H9 (cell line): ENCODE data around the gene SLC33A1. TPM values are rescaled to one million over a fixed set of nuclear protein-coding genes. Genes with fewer than 3 reads are reported as not detected.
A peak's percentile ranks its signal among the peaks of the same experiment; 100 is the strongest.

ENCODE experiments used
- DNase-seq: peaks from one replicate; pipeline ENCODE4 v3.0.0-alpha.2; 2017
- H2AFZ ChIP-seq: one replicate; pipeline ENCODE4 v1.6.1; 2013; ENCODE audit warnings: mild to moderate bottlenecking, low read length, control low read depth, moderate library complexity
- H2AK5ac ChIP-seq: 2 replicates; pipeline ENCODE4 v1.6.1; 2013; ENCODE audit warnings: low read length, control low read depth, mixed read lengths; ENCODE audit not compliant: insufficient read length
- H2BK120ac ChIP-seq: one replicate; pipeline ENCODE4 v1.6.1; 2013; ENCODE audit warnings: low read depth, mild to moderate bottlenecking, low read length, control low read depth, inconsistent platforms; ENCODE audit not compliant: poor library complexity, severe bottlenecking
- H2BK12ac ChIP-seq: 2 replicates; pipeline ENCODE4 v1.6.1; 2013; ENCODE audit warnings: low read length, control low read depth, mixed read lengths, low read depth; ENCODE audit not compliant: insufficient read length
- H2BK15ac ChIP-seq: 2 replicates; pipeline ENCODE4 v1.6.1; 2013; ENCODE audit warnings: low read depth, low read length, control low read depth
- H2BK20ac ChIP-seq: one replicate; pipeline ENCODE4 v1.6.1; 2013; ENCODE audit warnings: low read depth, mild to moderate bottlenecking, low read length, control low read depth, inconsistent platforms; ENCODE audit not compliant: poor library complexity, severe bottlenecking
- H2BK5ac ChIP-seq: 2 replicates; pipeline ENCODE4 v1.6.1; 2013; ENCODE audit warnings: low read length, control low read depth, mixed read lengths; ENCODE audit not compliant: insufficient read length
- H3K14ac ChIP-seq: 2 replicates; pipeline ENCODE4 v1.6.1; 2013; ENCODE audit warnings: low read length, control low read depth; ENCODE audit not compliant: insufficient read depth
- H3K18ac ChIP-seq: 2 replicates; pipeline ENCODE4 v1.6.1; 2013; ENCODE audit warnings: low read depth, mild to moderate bottlenecking, mixed read lengths, low read length, control low read depth; ENCODE audit not compliant: insufficient read length
- H3K23ac ChIP-seq: 2 replicates; pipeline ENCODE4 v1.6.1; 2013; ENCODE audit warnings: low read length, control low read depth, mixed read lengths, low read depth; ENCODE audit not compliant: insufficient read length
- H3K23me2 ChIP-seq: 2 replicates; pipeline ENCODE4 v1.6.1; 2013; ENCODE audit warnings: low read depth, mild to moderate bottlenecking, mixed read lengths, low read length, control low read depth; ENCODE audit not compliant: insufficient read length, poor library complexity, severe bottlenecking
- H3K27ac ChIP-seq: 2 replicates; pipeline ENCODE4 v1.5.1; 2013; ENCODE audit warnings: low read length, control low read depth, mixed read lengths, low read depth; ENCODE audit not compliant: insufficient read length
- H3K27me3 ChIP-seq: 2 replicates; pipeline ENCODE4 v1.6.1; 2013; ENCODE audit warnings: low read length, control low read depth, inconsistent platforms; ENCODE audit not compliant: insufficient read depth
- H3K4ac ChIP-seq: 2 replicates; pipeline ENCODE4 v1.6.1; 2013; ENCODE audit warnings: low read depth, mild to moderate bottlenecking, control low read depth, inconsistent platforms, low read length, moderate library complexity
- H3K4me1 ChIP-seq: 2 replicates; pipeline ENCODE4 v1.6.1; 2013; ENCODE audit warnings: low read length, control low read depth, inconsistent platforms; ENCODE audit not compliant: insufficient read depth
- H3K4me2 ChIP-seq: 2 replicates; pipeline ENCODE4 v1.6.1; 2013; ENCODE audit warnings: low read length, control low read depth, mixed read lengths; ENCODE audit not compliant: insufficient read length, insufficient read depth
- H3K56ac ChIP-seq: 2 replicates; pipeline ENCODE4 v1.6.1; 2013; ENCODE audit warnings: low read depth, mild to moderate bottlenecking, mixed read lengths, low read length, control low read depth; ENCODE audit not compliant: insufficient read length
- H3K79me1 ChIP-seq: 2 replicates; pipeline ENCODE4 v1.6.1; 2013; ENCODE audit warnings: low read depth, mild to moderate bottlenecking, moderate library complexity, low read length, control low read depth, inconsistent platforms; ENCODE audit not compliant: insufficient read depth, poor library complexity, severe bottlenecking
- H3K79me2 ChIP-seq: 2 replicates; pipeline ENCODE4 v1.6.1; 2013; ENCODE audit warnings: low read length, control low read depth, inconsistent platforms; ENCODE audit not compliant: insufficient read depth
- H3K9ac ChIP-seq: 2 replicates; pipeline ENCODE4 v1.6.1; 2013; ENCODE audit warnings: low read length, control low read depth, mixed read lengths; ENCODE audit not compliant: insufficient read length; ENCODE audit errors: extremely low read depth
- H3K9me3 ChIP-seq: one replicate; pipeline ENCODE4 v1.6.1; 2013; ENCODE audit warnings: low read depth, low read length, inconsistent platforms; ENCODE audit not compliant: control insufficient read depth
- H3T11ph ChIP-seq: one replicate; pipeline ENCODE4 v1.6.1; 2013; ENCODE audit warnings: mild to moderate bottlenecking, low read length, control low read depth, inconsistent platforms
- H4K20me1 ChIP-seq: one replicate; pipeline ENCODE4 v1.6.1; 2013; ENCODE audit not compliant: control insufficient read depth, insufficient read length, insufficient read depth
- H4K5ac ChIP-seq: 2 replicates; pipeline ENCODE4 v1.6.1; 2013; ENCODE audit warnings: low read depth, mild to moderate bottlenecking, mixed read lengths, low read length, control low read depth; ENCODE audit not compliant: insufficient read length
- H4K8ac ChIP-seq: replicated peaks from 2 replicates; pipeline ENCODE4 v1.6.1; 2013; ENCODE audit warnings: low read length, control low read depth, mixed read lengths, low read depth; ENCODE audit not compliant: insufficient read length
- H4K91ac ChIP-seq: 2 replicates; pipeline ENCODE4 v1.6.1; 2013; ENCODE audit warnings: low read depth, mild to moderate bottlenecking, moderate library complexity, mixed read lengths, low read length, control low read depth; ENCODE audit not compliant: insufficient read length
- H3K27ac Mint-ChIP-seq, 3 experiments: 2 replicates in 2 of 3; 3 replicates in 1 of 3; pipeline ENCODE4 v1.8.0; 2020 to 2021; ENCODE audit warnings: mixed read lengths in 3 of 3, mild to moderate bottlenecking in 1 of 3, moderate library complexity in 1 of 3
- H3K27me3 Mint-ChIP-seq: 2 replicates; pipeline ENCODE4 v1.8.0; 2021; ENCODE audit warnings: low read depth, mild to moderate bottlenecking, moderate library complexity, mixed read lengths
- H3K36me3 Mint-ChIP-seq, 3 experiments: 2 replicates in 2 of 3; 3 replicates in 1 of 3; pipeline ENCODE4 v1.8.0; 2020 to 2021; ENCODE audit warnings: low read depth in 3 of 3, mixed read lengths in 3 of 3; ENCODE audit not compliant: insufficient read depth in 1 of 3
- H3K4me1 Mint-ChIP-seq, 2 experiments: 2 replicates each; pipeline ENCODE4 v1.8.0; 2020; ENCODE audit warnings: mixed read lengths in 2 of 2
- H3K4me3 Mint-ChIP-seq, 2 experiments: 2 replicates in 1 of 2; 3 replicates in 1 of 2; pipeline ENCODE4 v1.8.0; 2020 to 2021; ENCODE audit warnings: mild to moderate bottlenecking in 2 of 2, mixed read lengths in 2 of 2, moderate library complexity in 1 of 2
- H3K9me3 Mint-ChIP-seq, 2 experiments: 2 replicates in 1 of 2; 3 replicates in 1 of 2; pipeline ENCODE4 v1.8.0; 2020; ENCODE audit warnings: mild to moderate bottlenecking in 2 of 2, mixed read lengths in 2 of 2, moderate library complexity in 1 of 2
- CTCF ChIP-seq: fragments of 200-600 bp; sonication (generic); conservative IDR thresholded peaks from 3 replicates; pipeline ENCODE4 v1.8.0; 2021; ENCODE audit warnings: antibody characterized with exemption, mild to moderate bottlenecking
- WGBS: extraction: QIAGEN DNeasy Blood & Tissue Kit; methylation state at CpG from one replicate; pipeline ENCODE4 v1.1.7; 2013; ENCODE audit warnings: missing lambda C conversion rate, low lambda C conversion rate, mixed read lengths; ENCODE audit not compliant: insufficient read length; ENCODE audit errors: extremely low coverage; 5-methylcytosine and 5-hydroxymethylcytosine counted together
- total RNA-seq: library from RNA; stranded (reverse); gene quantifications from 2 replicates; pipeline ENCODE4 v1.2.1, GENCODE V29; 2021

The SLC33A1 gene
- total RNA-seq, 1 experiment from 2014 or later, result 15.0 TPM

- Histone ChIP-seq H4K8ac (no peak overlapping the region), H3K4me1 (peaks cover 6% of the 10 kb centered on the region; the same call in 1 of the 2 replicates), H3T11ph (no peak overlapping the region), H4K20me1 (no peaks in the 10 kb centered on the region), H3K23ac (no peak overlapping the region), H2AK5ac (no peak overlapping the region), H3K56ac (no peak overlapping the region), H4K5ac (no peak overlapping the region), H2AFZ (no peak overlapping the region), H2BK20ac (no peak overlapping the region), H3K79me1 (no peaks in the 10 kb centered on the region), H3K14ac (no peak overlapping the region), H3K27me3 (no peaks in the 10 kb centered on the region), H3K9me3 (no peaks in the 10 kb centered on the region), H2BK12ac (no peak overlapping the region), H3K4ac (no peak overlapping the region), H3K4me2 (no peak overlapping the region), H2BK120ac (no peak overlapping the region), H3K23me2 (no peaks in the 10 kb centered on the region), H3K9ac (no peak overlapping the region), H3K79me2 (no peaks in the 10 kb centered on the region), H3K18ac (no peak overlapping the region), H3K27ac (no peak overlapping the region), H4K91ac (no peak overlapping the region), H2BK15ac (no peak overlapping the region), H2BK5ac (no peak overlapping the region)
- 0 out of 5 replicates have a peak, but pooled peaks cover 0 to 2% of the 10 kb centered on the region in 2 experiments for H3K9me3 Mint-ChIP-seq
- TF ChIP-seq CTCF, result no peak
- H3K4me3 Mint-ChIP-seq, result no peak overlapping the region
- H3K36me3 Mint-ChIP-seq, result peaks cover 5 to 22% (median 11%) of the 10 kb centered on the region in 3 experiments; a peak in 6 of 7 replicates
- WGBS, result no CpG with 5 or more reads among the region's 2 CpGs
- no peaks in the 10 kb centered on the region for H3K27me3 Mint-ChIP-seq
- H3K4me1 Mint-ChIP-seq, result peaks cover 12 to 15% of the 10 kb centered on the region in 2 experiments
- peak overlapping the region; percentile 9 to 88 (median 45); a peak in 4 of 7 replicates for H3K27ac Mint-ChIP-seq
- no peak for DNase-seq
Observed at GRCh38 chr3:155791190-155791589, 63.0 kb downstream of the SLC33A1 start.
